ENCODE measurements around the gene NOL9.

The NOL9 gene

GRCh38 chr1:6483017-6483760 lies 71.1 kb downstream of the NOL9 start:
- no peaks in the 10 kb centered on the region for H3K36me3 ChIP-seq (ENCODE audit: insufficient read depth, low read length)
- peaks cover 5% of the 10 kb centered on the region; the same call in 1 of the 2 replicates for H3K27me3 ChIP-seq (ENCODE audit: insufficient read depth, low read length)
- no peak overlapping the region for H3K27ac ChIP-seq (ENCODE audit: low read depth, low read length)
- no peaks in the 10 kb centered on the region for H3K9me3 ChIP-seq (ENCODE audit: insufficient read depth, low read depth, low read length)
- H3K9ac ChIP-seq (ENCODE audit: low read depth, low read length) = peak overlapping the region; percentile 26; the same call in 1 of the 2 replicates
- H3K4me1 ChIP-seq (ENCODE audit: insufficient read depth, low read length) = peaks cover 3% of the 10 kb centered on the region; the same call in 1 of the 2 replicates
- 91% methylated on average over 14 of the region's 14 CpGs for WGBS
- H3K4me3 ChIP-seq (ENCODE audit: low read length) = no peak overlapping the region

- Histone ChIP-seq H3K27ac (ENCODE audit: low read depth, low read length) (no peak overlapping the region), H3K27me3 (ENCODE audit: insufficient read depth, low read length) (peaks cover 5% of the 10 kb centered on the region; the same call in 1 of the 2 replicates), H3K4me1 (ENCODE audit: insufficient read depth, low read length) (peaks cover 8% of the 10 kb centered on the region), H3K9me3 (ENCODE audit: insufficient read depth, low read depth, low read length) (no peaks in the 10 kb centered on the region), H3K36me3 (ENCODE audit: insufficient read depth, low read length) (no peaks in the 10 kb centered on the region), H3K4me3 (ENCODE audit: low read length) (no peak overlapping the region), H3K9ac (ENCODE audit: low read depth, low read length) (no peak overlapping the region)
- 90% methylated on average over 5 of the region's 5 CpGs for WGBS
Observed at GRCh38 chr1:6481820-6482219, 72.5 kb downstream of the NOL9 start.

GRCh38 chr1:6477039-6477820 lies 77.1 kb downstream of the NOL9 start:
- Histone ChIP-seq H3K9me3 (ENCODE audit: insufficient read depth, low read depth, low read length) (no peaks in the 10 kb centered on the region), H3K27ac (ENCODE audit: low read depth, low read length) (no peak overlapping the region), H3K4me1 (ENCODE audit: insufficient read depth, low read length) (peaks cover 10% of the 10 kb centered on the region; the same call in 1 of the 2 replicates), H3K9ac (ENCODE audit: low read depth, low read length) (no peak overlapping the region), H3K27me3 (ENCODE audit: insufficient read depth, low read length) (no peaks in the 10 kb centered on the region), H3K36me3 (ENCODE audit: insufficient read depth, low read length) (peaks cover 7% of the 10 kb centered on the region), H3K4me3 (ENCODE audit: low read length) (no peak overlapping the region)
- 90% methylated on average over 24 of the region's 24 CpGs for WGBS

- Histone ChIP-seq H3K27ac (ENCODE audit: low read depth, low read length) (no peak overlapping the region), H3K9me3 (ENCODE audit: insufficient read depth, low read depth, low read length) (no peaks in the 10 kb centered on the region), H3K9ac (ENCODE audit: low read depth, low read length) (no peak overlapping the region), H3K27me3 (ENCODE audit: insufficient read depth, low read length) (no peaks in the 10 kb centered on the region), H3K4me3 (ENCODE audit: low read length) (no peak overlapping the region), H3K36me3 (ENCODE audit: insufficient read depth, low read length) (peaks cover 10% of the 10 kb centered on the region), H3K4me1 (ENCODE audit: insufficient read depth, low read length) (peaks cover 10% of the 10 kb centered on the region; the same call in 1 of the 2 replicates)
- WGBS = 94% methylated on average over 5 of the region's 5 CpGs
Observed at GRCh38 chr1:6476483-6476882, 77.8 kb downstream of the NOL9 start.

- Histone ChIP-seq H3K27ac (ENCODE audit: low read depth, low read length) (no peak overlapping the region), H3K9ac (ENCODE audit: low read depth, low read length) (no peak overlapping the region), H3K27me3 (ENCODE audit: insufficient read depth, low read length) (no peaks in the 10 kb centered on the region), H3K9me3 (ENCODE audit: insufficient read depth, low read depth, low read length) (no peaks in the 10 kb centered on the region), H3K4me1 (ENCODE audit: insufficient read depth, low read length) (peaks cover 10% of the 10 kb centered on the region; the same call in 1 of the 2 replicates), H3K4me3 (ENCODE audit: low read length) (no peak overlapping the region), H3K36me3 (ENCODE audit: insufficient read depth, low read length) (peaks cover 10% of the 10 kb centered on the region)
- WGBS = 53% methylated on average over 33 of the region's 33 CpGs
Observed at GRCh38 chr1:6475381-6476133, 78.8 kb downstream of the NOL9 start.

- Histone ChIP-seq H3K9ac (ENCODE audit: low read depth, low read length) (no peak overlapping the region), H3K4me1 (ENCODE audit: insufficient read depth, low read length) (peaks cover 10% of the 10 kb centered on the region; the same call in 1 of the 2 replicates), H3K27ac (ENCODE audit: low read depth, low read length) (no peak overlapping the region), H3K36me3 (ENCODE audit: insufficient read depth, low read length) (peaks cover 14% of the 10 kb centered on the region), H3K27me3 (ENCODE audit: insufficient read depth, low read length) (no peaks in the 10 kb centered on the region), H3K9me3 (ENCODE audit: insufficient read depth, low read depth, low read length) (no peaks in the 10 kb centered on the region), H3K4me3 (ENCODE audit: low read length) (no peak overlapping the region)
- 87% methylated on average over 11 of the region's 13 CpGs for WGBS
Observed at GRCh38 chr1:6474815-6475282, 79.5 kb downstream of the NOL9 start.

- H3K36me3 ChIP-seq (ENCODE audit: insufficient read depth, low read length) = peaks cover 21% of the 10 kb centered on the region
- H3K27me3 ChIP-seq (ENCODE audit: insufficient read depth, low read length) = no peaks in the 10 kb centered on the region
- H3K4me3 ChIP-seq (ENCODE audit: low read length) = no peak overlapping the region
- WGBS = 87% methylated on average over 27 of the region's 33 CpGs
- H3K4me1 ChIP-seq (ENCODE audit: insufficient read depth, low read length) = peaks cover 10% of the 10 kb centered on the region; the same call in 1 of the 2 replicates
- H3K27ac ChIP-seq (ENCODE audit: low read depth, low read length) = no peak overlapping the region
- H3K9ac ChIP-seq (ENCODE audit: low read depth, low read length) = no peak overlapping the region
- H3K9me3 ChIP-seq (ENCODE audit: insufficient read depth, low read depth, low read length) = no peaks in the 10 kb centered on the region
Observed at GRCh38 chr1:6473974-6474814, 80.1 kb downstream of the NOL9 start.

GRCh38 chr1:6473156-6473555 lies 81.2 kb downstream of the NOL9 start:
- Histone ChIP-seq H3K9me3 (ENCODE audit: insufficient read depth, low read depth, low read length) (no peaks in the 10 kb centered on the region), H3K36me3 (ENCODE audit: insufficient read depth, low read length) (peaks cover 30% of the 10 kb centered on the region), H3K4me3 (ENCODE audit: low read length) (no peak overlapping the region), H3K4me1 (ENCODE audit: insufficient read depth, low read length) (peaks cover 10% of the 10 kb centered on the region; the same call in 1 of the 2 replicates), H3K27ac (ENCODE audit: low read depth, low read length) (no peak overlapping the region), H3K9ac (ENCODE audit: low read depth, low read length) (no peak overlapping the region), H3K27me3 (ENCODE audit: insufficient read depth, low read length) (no peaks in the 10 kb centered on the region)
- WGBS = 91% methylated on average over 18 of the region's 18 CpGs

GRCh38 chr1:6472391-6472790 lies 81.9 kb downstream of the NOL9 start:
- Histone ChIP-seq H3K9ac (ENCODE audit: low read depth, low read length) (no peak overlapping the region), H3K9me3 (ENCODE audit: insufficient read depth, low read depth, low read length) (no peaks in the 10 kb centered on the region), H3K27me3 (ENCODE audit: insufficient read depth, low read length) (no peaks in the 10 kb centered on the region), H3K27ac (ENCODE audit: low read depth, low read length) (no peak overlapping the region), H3K4me3 (ENCODE audit: low read length) (no peak overlapping the region), H3K4me1 (ENCODE audit: insufficient read depth, low read length) (peaks cover 10% of the 10 kb centered on the region; the same call in 1 of the 2 replicates), H3K36me3 (ENCODE audit: insufficient read depth, low read length) (peaks cover 30% of the 10 kb centered on the region)
- WGBS = 90% methylated on average over 10 of the region's 10 CpGs

GRCh38 chr1:6471970-6472368 lies 82.3 kb downstream of the NOL9 start:
- H3K36me3 ChIP-seq (ENCODE audit: insufficient read depth, low read length) = peaks cover 30% of the 10 kb centered on the region
- no peak overlapping the region for H3K9ac ChIP-seq (ENCODE audit: low read depth, low read length)
- WGBS = 93% methylated on average over 7 of the region's 7 CpGs
- peaks cover 6% of the 10 kb centered on the region; the same call in 1 of the 2 replicates for H3K4me1 ChIP-seq (ENCODE audit: insufficient read depth, low read length)
- no peaks in the 10 kb centered on the region for H3K9me3 ChIP-seq (ENCODE audit: insufficient read depth, low read depth, low read length)
- no peak overlapping the region for H3K4me3 ChIP-seq (ENCODE audit: low read length)
- H3K27ac ChIP-seq (ENCODE audit: low read depth, low read length) = no peak overlapping the region
- no peaks in the 10 kb centered on the region for H3K27me3 ChIP-seq (ENCODE audit: insufficient read depth, low read length)
